KOPT-K1 (cell line): Measurements from ENCODE around the gene STYK1.

ENCODE experiments used
- H3K27ac ChIP-seq: fragments of 200-600 bp; sonication (generic); 2 replicates; pipeline ENCODE4 v1.5.1; 2016; ENCODE audit warnings: antibody characterized with exemption, mild to moderate bottlenecking, low read depth, low read length; ENCODE audit not compliant: poor library complexity, severe bottlenecking
- H3K36me3 ChIP-seq: fragments of 200-600 bp; sonication (generic); 2 replicates; pipeline ENCODE4 v1.5.1; 2017; ENCODE audit warnings: antibody characterized with exemption, mild to moderate bottlenecking, low read length, moderate library complexity; ENCODE audit not compliant: insufficient read depth
- H3K9me3 ChIP-seq: fragments of 200-600 bp; sonication (generic); 2 replicates; pipeline ENCODE4 v1.5.1; 2017; ENCODE audit warnings: antibody characterized with exemption, low read length, mild to moderate bottlenecking; ENCODE audit not compliant: insufficient read depth, poor library complexity, severe bottlenecking

Gene STYK1

DNA sequence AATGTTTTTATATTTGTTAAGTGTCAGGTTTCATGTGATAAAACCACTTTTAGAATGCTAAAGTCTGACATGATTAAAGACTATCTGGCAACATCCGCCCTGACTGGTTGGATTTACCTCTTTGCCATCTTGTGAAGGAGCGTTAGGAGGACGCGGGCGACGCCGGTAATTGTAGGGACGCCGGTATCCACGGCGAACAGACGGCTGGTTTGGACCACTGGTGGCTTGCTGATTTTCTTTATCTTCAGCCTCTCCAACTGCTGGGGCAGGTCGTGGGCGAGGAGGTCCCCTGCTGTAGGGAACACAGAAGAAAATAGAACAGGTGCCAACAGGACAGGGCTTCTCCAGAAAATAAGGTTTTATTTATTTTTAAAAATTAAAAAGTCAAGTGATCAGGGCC, 28.0 kb upstream of the STYK1 start:
- Histone ChIP-seq H3K9me3 (no peaks in the 10 kb centered on the region), H3K27ac (no peak overlapping the region), H3K36me3 (peaks cover 94% of the 10 kb centered on the region)

DNA sequence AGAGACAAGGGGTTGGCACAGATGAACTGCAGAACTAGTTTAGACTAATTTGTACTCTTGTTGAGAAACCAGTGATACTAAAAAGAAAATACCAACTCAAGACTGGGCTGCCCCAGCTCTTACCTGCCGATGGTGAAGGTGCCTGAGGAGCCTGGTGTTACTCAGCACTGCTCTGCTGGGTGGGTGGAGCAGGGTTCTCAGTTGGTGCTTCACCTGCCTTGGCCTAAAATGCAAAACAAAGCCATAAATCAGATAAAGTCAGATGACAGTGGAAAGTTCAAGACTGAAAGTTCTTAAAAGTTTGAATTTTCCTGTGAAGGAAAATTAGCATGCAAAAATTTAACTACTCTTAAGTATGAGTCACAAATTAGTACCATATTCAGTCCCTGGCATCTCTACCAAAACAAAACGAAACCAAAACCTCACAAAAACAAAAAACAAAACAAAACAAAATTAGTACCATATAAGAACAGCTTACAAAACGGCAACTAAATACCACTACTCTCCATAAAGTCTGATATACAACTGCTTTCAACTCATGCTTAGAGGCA, 27.4 kb upstream of the STYK1 start:
- H3K27ac ChIP-seq: no peak overlapping the region
- H3K9me3 ChIP-seq: no peaks in the 10 kb centered on the region
- H3K36me3 ChIP-seq: peaks cover 94% of the 10 kb centered on the region

DNA sequence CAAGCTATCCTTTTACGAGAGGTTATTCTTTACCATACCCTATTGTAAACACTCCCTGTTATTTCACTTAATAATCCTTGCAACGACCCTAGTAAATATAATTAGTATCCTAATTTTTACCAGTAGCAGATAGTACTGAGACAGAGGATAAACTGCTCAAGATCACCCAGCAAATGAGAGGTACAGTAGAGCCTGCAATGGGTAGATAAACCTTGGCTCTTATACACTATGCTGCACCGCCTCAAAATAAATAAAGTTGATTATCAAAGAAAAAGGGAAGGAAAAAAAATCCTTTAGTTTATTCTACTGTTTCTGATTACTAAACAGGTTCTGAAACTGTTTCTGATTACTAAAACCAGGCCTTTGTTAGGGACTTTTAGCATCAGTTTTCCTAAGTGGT, 26.7 kb upstream of the STYK1 start:
- H3K27ac ChIP-seq: no peak overlapping the region
- peaks cover 94% of the 10 kb centered on the region for H3K36me3 ChIP-seq
- H3K9me3 ChIP-seq: no peaks in the 10 kb centered on the region

DNA sequence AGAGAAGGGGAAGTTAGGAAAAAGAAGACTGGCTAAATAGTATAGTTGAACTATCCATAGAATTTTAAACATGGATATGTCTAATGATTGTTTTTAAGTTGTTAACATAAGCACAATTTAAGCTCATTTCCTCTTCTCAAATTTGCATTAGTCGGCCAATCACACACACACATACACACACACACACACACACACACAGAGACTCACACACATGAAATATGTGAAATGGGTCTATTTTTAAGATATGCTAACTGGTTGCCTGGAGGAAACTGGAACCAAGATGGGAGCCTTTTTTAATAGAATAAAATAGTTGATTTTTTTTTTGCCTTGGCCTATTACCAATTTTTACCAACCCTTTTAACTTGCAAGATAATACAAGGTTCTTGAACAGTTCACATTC, 24.0 kb upstream of the STYK1 start:
- Histone ChIP-seq H3K36me3 (peaks cover 72% of the 10 kb centered on the region), H3K9me3 (no peaks in the 10 kb centered on the region), H3K27ac (no peak overlapping the region)

DNA sequence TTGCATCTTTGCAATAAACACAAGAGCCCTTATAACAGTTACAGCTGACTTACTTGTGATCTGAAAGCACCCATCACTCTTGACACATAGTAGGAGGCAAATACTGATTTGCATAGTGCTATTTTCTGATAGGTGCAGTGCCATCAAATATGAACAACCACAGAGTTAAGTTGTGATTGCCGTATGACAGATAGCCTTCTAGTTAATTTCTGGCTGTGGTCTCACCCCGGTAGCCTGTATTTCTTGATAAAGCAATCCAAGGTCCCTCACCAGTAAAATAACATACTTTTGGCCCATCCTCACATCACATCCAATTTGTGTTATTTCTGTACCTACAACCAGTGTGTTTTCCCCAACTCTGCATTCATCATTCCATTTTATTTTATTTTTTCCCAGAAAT, 23.3 kb upstream of the STYK1 start:
- H3K36me3 ChIP-seq: peaks cover 66% of the 10 kb centered on the region
- no peak overlapping the region for H3K27ac ChIP-seq
- H3K9me3 ChIP-seq: no peaks in the 10 kb centered on the region

DNA sequence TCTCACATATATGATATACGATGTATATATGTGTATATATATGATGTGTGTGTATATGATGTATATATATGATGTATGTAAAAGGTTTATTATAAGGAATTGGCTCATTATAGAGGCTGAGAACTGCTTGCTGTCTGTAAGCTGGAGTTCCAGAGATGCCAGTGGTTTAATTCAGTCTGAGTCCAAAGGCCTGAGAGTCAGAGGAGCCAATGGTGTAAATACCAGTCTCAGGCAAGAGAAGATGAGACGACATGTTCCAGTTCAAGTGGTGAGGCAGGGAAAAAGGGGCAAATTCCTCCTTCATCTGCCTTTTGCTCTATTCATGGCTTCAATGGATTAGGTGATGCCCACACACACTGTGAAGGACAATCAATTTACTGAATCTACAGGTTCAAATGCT, 17.1 kb upstream of the STYK1 start:
- Histone ChIP-seq H3K27ac (no peak overlapping the region), H3K36me3 (peaks cover 7% of the 10 kb centered on the region; the same call in 1 of the 2 replicates), H3K9me3 (peaks cover 5% of the 10 kb centered on the region)

DNA sequence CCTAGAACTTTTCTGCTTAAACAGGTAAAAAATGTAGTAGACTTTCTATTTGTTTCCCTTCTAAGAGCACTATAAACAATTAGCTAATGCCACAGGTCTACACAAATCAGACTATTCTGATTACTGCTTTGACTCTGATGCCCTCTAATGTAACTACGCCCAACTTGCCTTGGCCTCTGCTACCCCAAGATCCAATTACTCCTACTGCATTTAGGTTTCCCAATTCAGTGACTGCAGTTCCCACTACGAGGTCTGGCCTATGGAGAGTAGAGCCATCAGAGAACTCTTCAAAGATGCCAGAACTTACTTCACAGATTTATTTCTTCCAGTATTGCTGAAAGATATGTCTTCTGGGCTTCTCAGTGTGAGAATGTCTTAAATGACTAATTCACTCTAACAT, 15.3 kb upstream of the STYK1 start:
- Histone ChIP-seq H3K27ac (no peak overlapping the region), H3K36me3 (no peaks in the 10 kb centered on the region), H3K9me3 (peaks cover 5% of the 10 kb centered on the region)

DNA sequence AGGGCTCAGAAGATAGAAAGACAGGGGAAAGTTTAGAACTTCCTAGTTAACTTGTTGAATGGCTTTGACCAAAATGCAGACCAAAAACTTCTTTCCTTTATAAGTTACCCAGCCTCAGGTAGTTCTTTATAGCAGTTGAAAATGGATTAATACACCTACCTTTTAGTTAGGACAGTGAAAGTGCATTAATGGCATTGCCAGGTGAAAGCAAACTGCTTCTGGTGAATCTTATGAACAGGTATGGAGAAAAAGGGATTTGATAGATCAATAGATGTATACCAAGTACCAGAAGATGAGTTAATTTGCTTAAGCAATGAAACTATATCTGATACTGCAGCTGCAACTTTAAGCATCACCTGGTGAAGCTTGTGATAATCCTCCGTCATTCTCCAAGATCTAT, 14.2 kb upstream of the STYK1 start:
- Histone ChIP-seq H3K36me3 (no peaks in the 10 kb centered on the region), H3K27ac (no peak overlapping the region), H3K9me3 (peaks cover 5% of the 10 kb centered on the region)

DNA sequence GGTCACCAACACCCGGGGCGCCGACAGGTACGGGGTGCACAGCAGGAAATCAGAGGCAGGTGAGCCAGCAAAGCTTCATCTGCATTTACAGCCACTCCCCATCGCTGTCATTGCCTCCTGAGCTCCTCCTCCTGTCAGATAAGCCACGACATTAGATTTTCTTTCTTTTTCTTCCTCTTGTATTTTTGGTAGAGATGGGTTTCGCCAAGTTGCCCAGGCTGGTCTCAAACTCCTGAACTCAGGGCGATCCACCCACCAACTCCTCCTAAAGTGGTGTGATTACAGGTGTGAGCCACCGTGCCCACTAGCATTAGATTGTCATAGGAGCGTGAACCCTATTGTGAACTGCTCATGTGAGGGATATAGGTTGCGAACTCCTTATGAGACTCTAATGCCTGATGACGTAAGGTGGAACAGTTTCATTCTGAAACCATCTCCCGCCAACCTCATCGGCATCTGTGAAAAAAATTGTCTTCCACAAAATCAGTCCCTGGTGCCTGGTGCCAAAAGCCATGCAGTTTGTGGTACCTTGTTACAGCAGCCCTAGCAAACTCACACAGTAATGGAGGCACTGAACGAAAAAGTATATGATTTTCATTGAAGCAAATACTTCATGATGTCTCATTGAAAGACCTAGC, 1.5 kb downstream of the STYK1 start:
- H3K27ac ChIP-seq: no peak overlapping the region
- H3K36me3 ChIP-seq: no peaks in the 10 kb centered on the region
- no peaks in the 10 kb centered on the region for H3K9me3 ChIP-seq

DNA sequence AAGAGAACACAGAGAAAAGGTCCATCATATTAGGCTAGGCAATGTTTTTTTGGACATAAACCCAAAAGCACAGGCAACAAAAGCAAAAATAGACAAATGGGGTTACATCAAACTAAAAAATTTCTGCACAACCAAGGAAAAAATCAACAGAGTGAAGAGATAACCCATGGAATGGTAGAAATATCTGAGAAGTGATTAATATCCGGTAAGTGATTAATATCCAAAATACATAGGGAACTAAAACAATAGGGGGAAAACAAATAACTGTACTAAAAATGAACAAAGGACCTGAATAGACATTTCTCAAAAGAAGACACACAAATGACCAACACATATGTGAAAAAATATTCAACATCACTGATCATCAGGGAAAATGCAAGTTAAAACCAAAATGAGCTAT, 4.3 kb downstream of the STYK1 start:
- Histone ChIP-seq H3K9me3 (no peaks in the 10 kb centered on the region), H3K36me3 (no peaks in the 10 kb centered on the region), H3K27ac (no peak overlapping the region)

DNA sequence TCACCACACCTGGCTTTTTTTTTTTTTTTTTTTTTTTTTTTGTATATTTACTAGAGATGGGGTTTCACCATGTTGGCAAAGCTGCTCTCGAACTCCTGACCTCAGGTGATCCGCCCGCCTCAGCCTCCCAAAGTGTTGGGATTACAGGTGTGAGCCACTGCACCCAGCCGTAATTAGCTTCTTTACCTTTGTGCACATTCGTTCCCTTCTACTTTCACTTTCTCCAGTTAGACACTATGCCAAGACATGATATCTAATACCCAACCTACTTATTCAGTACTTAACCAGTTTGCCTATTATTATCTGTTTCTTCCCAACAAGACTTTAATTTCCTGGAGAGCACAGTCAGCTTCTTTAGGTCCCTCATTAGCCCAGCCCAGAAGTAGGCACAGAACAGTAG, 5.3 kb downstream of the STYK1 start:
- Histone ChIP-seq H3K27ac (no peak overlapping the region), H3K9me3 (no peaks in the 10 kb centered on the region), H3K36me3 (no peaks in the 10 kb centered on the region)

DNA sequence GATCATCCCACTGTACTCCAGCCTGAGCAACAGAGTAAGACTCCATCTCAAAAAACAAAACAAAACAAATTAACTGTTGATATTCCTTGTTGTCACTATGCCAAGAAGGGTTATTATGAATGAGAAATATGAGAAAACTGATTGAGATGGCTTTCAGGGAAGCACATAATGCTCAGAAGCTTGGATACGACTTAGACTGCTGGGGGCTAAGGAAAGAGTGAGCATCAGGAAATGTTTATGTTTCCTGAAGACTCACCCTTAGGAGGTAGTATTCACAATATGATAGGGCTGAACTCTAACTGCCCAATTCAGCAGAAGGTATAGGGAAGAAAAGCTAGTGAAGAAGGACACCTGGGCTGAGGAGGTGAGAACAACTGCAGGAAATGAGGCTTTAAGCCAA, 6.3 kb downstream of the STYK1 start:
- Histone ChIP-seq H3K36me3 (no peaks in the 10 kb centered on the region), H3K27ac (no peak overlapping the region), H3K9me3 (no peaks in the 10 kb centered on the region)

DNA sequence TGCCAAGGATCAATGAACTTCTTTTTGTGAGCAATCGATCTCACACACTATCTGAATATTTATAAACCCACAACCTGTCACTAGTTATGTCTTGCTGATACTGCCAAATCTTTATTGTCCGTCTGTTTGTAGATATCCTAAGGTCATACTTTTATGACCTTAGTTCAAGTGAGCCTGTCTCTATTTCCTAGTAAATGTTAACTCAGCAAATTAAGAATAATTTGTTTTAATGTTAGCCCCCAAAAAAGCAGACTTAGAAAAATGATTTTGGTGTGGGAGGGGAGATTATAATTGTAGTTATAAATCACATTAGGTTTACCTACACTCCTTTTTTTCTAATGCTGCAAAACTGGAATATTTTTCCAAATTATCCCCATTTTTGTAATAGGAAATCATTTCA, 9.4 kb downstream of the STYK1 start:
- Histone ChIP-seq H3K9me3 (no peaks in the 10 kb centered on the region), H3K27ac (no peak overlapping the region), H3K36me3 (no peaks in the 10 kb centered on the region)

DNA sequence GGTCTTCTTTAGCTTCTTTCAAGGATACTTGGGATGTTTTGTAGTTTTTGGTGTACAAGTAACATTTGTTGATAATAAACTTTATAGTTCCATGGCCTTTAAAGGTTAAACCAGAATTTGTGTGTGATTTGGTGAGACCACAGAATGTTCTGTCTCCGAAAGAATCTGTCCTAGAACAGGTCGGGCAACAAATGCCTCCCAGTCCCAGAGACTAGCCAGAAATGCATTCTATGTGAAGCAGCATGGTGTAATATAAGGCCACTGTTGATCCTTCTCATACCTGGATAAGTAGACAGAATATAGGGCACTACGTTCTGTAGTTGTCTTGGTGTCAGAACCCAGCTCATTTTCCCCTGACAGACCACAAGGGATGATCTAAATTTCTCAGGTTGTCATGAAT, 10.0 kb downstream of the STYK1 start:
- no peaks in the 10 kb centered on the region for H3K36me3 ChIP-seq
- no peaks in the 10 kb centered on the region for H3K9me3 ChIP-seq
- H3K27ac ChIP-seq: no peak overlapping the region

DNA sequence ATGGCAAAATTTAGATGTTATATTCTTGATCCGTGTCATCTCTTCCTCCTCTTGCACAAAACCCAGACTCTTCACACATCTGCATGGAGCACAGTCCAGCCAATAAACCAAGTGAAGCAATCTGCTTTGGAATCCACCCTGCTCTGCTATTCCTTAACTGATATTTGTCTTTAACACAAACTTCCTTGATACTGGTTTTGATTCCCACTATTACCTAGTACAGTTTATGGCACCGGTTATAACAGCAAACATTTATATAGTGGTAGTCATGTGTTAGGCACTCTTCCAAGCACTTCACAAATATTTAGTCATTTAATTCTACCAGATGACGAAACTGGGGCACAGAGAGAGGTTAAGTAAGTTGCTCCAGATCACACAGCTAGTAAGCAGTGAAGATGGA, 12.5 kb downstream of the STYK1 start:
- Histone ChIP-seq H3K27ac (no peak overlapping the region), H3K9me3 (peaks cover 15% of the 10 kb centered on the region), H3K36me3 (no peaks in the 10 kb centered on the region)

DNA sequence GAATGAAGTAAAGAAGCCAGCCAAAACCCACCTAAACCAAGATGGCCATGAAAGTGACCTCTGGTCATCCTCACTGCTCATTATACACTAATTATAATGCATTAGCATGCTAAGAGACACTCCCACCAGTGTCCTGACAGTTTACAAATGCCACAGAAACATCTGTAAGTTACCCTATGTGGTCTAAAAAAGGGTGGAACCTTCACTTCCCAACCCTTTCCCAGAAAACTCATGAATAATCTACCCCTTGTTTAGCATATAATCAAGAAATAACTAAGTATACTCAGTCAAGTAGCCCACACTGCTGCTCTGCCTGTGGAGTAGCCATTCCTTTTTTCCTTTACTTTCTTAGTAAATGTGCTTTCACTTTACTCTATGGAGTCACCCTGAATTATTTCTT, 19.8 kb downstream of the STYK1 start:
- Histone ChIP-seq H3K36me3 (no peaks in the 10 kb centered on the region), H3K27ac (no peak overlapping the region), H3K9me3 (peaks cover 21% of the 10 kb centered on the region)
